Measurements from ENCODE around the gene TEF.
A peak's percentile ranks its signal among the peaks of the same experiment; 100 is the strongest.
"Not testable (repeated sequence)": the region's sequence is repeated elsewhere in the genome, so short reads cannot be mapped to it uniquely, and the experiment has no call there.

The TEF gene

GRCh38 chr22:41434361-41435003, 52.7 kb downstream of the TEF start:
- H2AK5ac ChIP-seq (ENCODE audit: low read depth, low read length); H2AFZ ChIP-seq (ENCODE audit: low read length); H2BK5ac ChIP-seq (ENCODE audit: low read length); H3K9ac ChIP-seq (ENCODE audit: low read depth, low read length, poor library complexity); H2BK120ac ChIP-seq (ENCODE audit: low read depth, low read length); H3K14ac ChIP-seq (ENCODE audit: low read length); H3K9me3 ChIP-seq (replicated peaks in 1 of 2; ENCODE audit: control insufficient read depth in 2 of 2, insufficient read depth in 1 of 2, low read depth in 1 of 2, low read length in 2 of 2); H3K27me3 ChIP-seq (ENCODE audit: control insufficient read depth in 3 of 3, insufficient read depth in 3 of 3, low read depth in 1 of 3, low read length in 3 of 3); H3K27ac ChIP-seq (replicated peaks; ENCODE audit: low read length); H3K18ac ChIP-seq (ENCODE audit: low read length); H3K4me3 ChIP-seq (ENCODE audit: low read length in 2 of 2); H2BK15ac ChIP-seq (ENCODE audit: low read length); H3K4ac ChIP-seq (ENCODE audit: low read length); H3K4me2 ChIP-seq (ENCODE audit: insufficient read depth, low read length, poor library complexity, severe bottlenecking); H3K4me1 ChIP-seq (ENCODE audit: control insufficient read depth in 2 of 2, insufficient read depth in 1 of 2, low read depth in 1 of 2, low read length in 2 of 2); H2BK12ac ChIP-seq (ENCODE audit: low read length); DNase-seq (ENCODE audit: low spot score); H4K91ac ChIP-seq (ENCODE audit: low read depth, low read length, poor library complexity): not testable (repeated sequence)
- Histone ChIP-seq H3K23ac (ENCODE audit: low read depth, low read length, poor library complexity) (peak overlapping the region; percentile 55), H3K79me1 (ENCODE audit: low read depth, low read length) (peaks cover 23% of the 10 kb centered on the region), H3K36me3 (replicated peaks in 1 of 2; ENCODE audit: control insufficient read depth in 2 of 2, insufficient read depth in 2 of 2, low read length in 2 of 2) (peaks cover 37 to 82% of the 10 kb centered on the region in 2 donors), H4K8ac (ENCODE audit: low read depth, low read length) (peak overlapping the region; percentile 66)
- no CpG with 5 or more reads among the region's 5 CpGs for WGBS, 2 donors (ENCODE audit: extremely low coverage in 2 of 2, insufficient read length in 2 of 2, insufficient replicate concordance in 1 of 2)

GRCh38 chr22:41435560-41435959, 53.8 kb downstream of the TEF start:
- Histone ChIP-seq H4K8ac (ENCODE audit: low read depth, low read length) (no peak overlapping the region), H3K14ac (ENCODE audit: low read length) (no peak overlapping the region), H2BK15ac (ENCODE audit: low read length) (no peak overlapping the region), H3K36me3 (replicated peaks in 1 of 2; ENCODE audit: control insufficient read depth in 2 of 2, insufficient read depth in 2 of 2, low read length in 2 of 2) (peaks cover 37 to 92% of the 10 kb centered on the region in 2 donors), H2AFZ (ENCODE audit: low read length) (no peak overlapping the region), H2BK12ac (ENCODE audit: low read length) (no peak overlapping the region), H3K79me1 (ENCODE audit: low read depth, low read length) (peaks cover 23% of the 10 kb centered on the region), H2BK5ac (ENCODE audit: low read length) (no peak overlapping the region), H3K27ac (replicated peaks; ENCODE audit: low read length) (no peak overlapping the region), H3K23ac (ENCODE audit: low read depth, low read length, poor library complexity) (no peak overlapping the region), H3K9ac (ENCODE audit: low read depth, low read length, poor library complexity) (no peak overlapping the region), H3K9me3 (replicated peaks in 1 of 2; ENCODE audit: control insufficient read depth in 2 of 2, insufficient read depth in 1 of 2, low read depth in 1 of 2, low read length in 2 of 2) (peaks cover 0 to 2% of the 10 kb centered on the region in 2 donors), H3K4me1 (ENCODE audit: control insufficient read depth in 2 of 2, insufficient read depth in 1 of 2, low read depth in 1 of 2, low read length in 2 of 2) (no peaks in the 10 kb centered on the region), H3K4me2 (ENCODE audit: insufficient read depth, low read length, poor library complexity, severe bottlenecking) (no peak overlapping the region), H3K4me3 (ENCODE audit: low read length in 2 of 2) (no peak overlapping the region), H3K27me3 (ENCODE audit: control insufficient read depth in 3 of 3, insufficient read depth in 3 of 3, low read depth in 1 of 3, low read length in 3 of 3) (no peaks in the 10 kb centered on the region), H2BK120ac (ENCODE audit: low read depth, low read length) (no peak overlapping the region), H3K4ac (ENCODE audit: low read length) (no peak overlapping the region), H4K91ac (ENCODE audit: low read depth, low read length, poor library complexity) (no peak overlapping the region), H3K18ac (ENCODE audit: low read length) (no peak overlapping the region), H2AK5ac (ENCODE audit: low read depth, low read length) (no peak overlapping the region)
- WGBS, 2 donors (ENCODE audit: extremely low coverage in 2 of 2, insufficient read length in 2 of 2, insufficient replicate concordance in 1 of 2) = no CpG with 5 or more reads among the region's 4 CpGs
- DNase-seq (ENCODE audit: low spot score) = no peak

GRCh38 chr22:41436322-41437113, 54.8 kb downstream of the TEF start:
- H3K4me1 ChIP-seq (ENCODE audit: control insufficient read depth in 2 of 2, insufficient read depth in 1 of 2, low read depth in 1 of 2, low read length in 2 of 2) = no peaks in the 10 kb centered on the region
- peak overlapping the region; percentile 11 for H3K18ac ChIP-seq (ENCODE audit: low read length)
- no peak overlapping the region for H2AK5ac ChIP-seq (ENCODE audit: low read depth, low read length)
- H3K23ac ChIP-seq (ENCODE audit: low read depth, low read length, poor library complexity) = peak overlapping the region; percentile 43
- H2BK120ac ChIP-seq (ENCODE audit: low read depth, low read length) = no peak overlapping the region
- H2AFZ ChIP-seq (ENCODE audit: low read length) = no peak overlapping the region
- H2BK5ac ChIP-seq (ENCODE audit: low read length) = no peak overlapping the region
- H3K36me3 ChIP-seq (replicated peaks in 1 of 2; ENCODE audit: control insufficient read depth in 2 of 2, insufficient read depth in 2 of 2, low read length in 2 of 2) = peaks cover 37 to 94% of the 10 kb centered on the region in 2 donors
- no peak overlapping the region for H3K4ac ChIP-seq (ENCODE audit: low read length)
- no peak overlapping the region for H2BK12ac ChIP-seq (ENCODE audit: low read length)
- DNase-seq (ENCODE audit: low spot score) = no peak
- H3K4me2 ChIP-seq (ENCODE audit: insufficient read depth, low read length, poor library complexity, severe bottlenecking) = peak overlapping the region; percentile 11
- H3K9me3 ChIP-seq (replicated peaks in 1 of 2; ENCODE audit: control insufficient read depth in 2 of 2, insufficient read depth in 1 of 2, low read depth in 1 of 2, low read length in 2 of 2) = peaks cover 0 to 2% of the 10 kb centered on the region in 2 donors
- no peak overlapping the region for H3K9ac ChIP-seq (ENCODE audit: low read depth, low read length, poor library complexity)
- no peak overlapping the region for H3K14ac ChIP-seq (ENCODE audit: low read length)
- H3K79me1 ChIP-seq (ENCODE audit: low read depth, low read length) = peaks cover 22% of the 10 kb centered on the region
- H4K91ac ChIP-seq (ENCODE audit: low read depth, low read length, poor library complexity) = no peak overlapping the region
- H3K27ac ChIP-seq (replicated peaks; ENCODE audit: low read length) = no peak overlapping the region
- WGBS, 2 donors (ENCODE audit: extremely low coverage in 2 of 2, insufficient read length in 2 of 2, insufficient replicate concordance in 1 of 2) = no CpG with 5 or more reads among the region's 23 CpGs
- no peaks in the 10 kb centered on the region for H3K27me3 ChIP-seq (ENCODE audit: control insufficient read depth in 3 of 3, insufficient read depth in 3 of 3, low read depth in 1 of 3, low read length in 3 of 3)
- H2BK15ac ChIP-seq (ENCODE audit: low read length) = no peak overlapping the region
- H4K8ac ChIP-seq (ENCODE audit: low read depth, low read length) = peak overlapping the region; percentile 86
- no peak overlapping the region for H3K4me3 ChIP-seq (ENCODE audit: low read length in 2 of 2)

GRCh38 chr22:41437198-41437597, 55.5 kb downstream of the TEF start:
- Histone ChIP-seq H3K79me1 (ENCODE audit: low read depth, low read length) (peaks cover 20% of the 10 kb centered on the region), H3K27ac (replicated peaks; ENCODE audit: low read length) (no peak overlapping the region), H4K8ac (ENCODE audit: low read depth, low read length) (no peak overlapping the region), H2AFZ (ENCODE audit: low read length) (no peak overlapping the region), H3K4ac (ENCODE audit: low read length) (no peak overlapping the region), H3K36me3 (replicated peaks in 1 of 2; ENCODE audit: control insufficient read depth in 2 of 2, insufficient read depth in 2 of 2, low read length in 2 of 2) (peaks cover 35 to 93% of the 10 kb centered on the region in 2 donors), H2BK120ac (ENCODE audit: low read depth, low read length) (no peak overlapping the region), H2AK5ac (ENCODE audit: low read depth, low read length) (no peak overlapping the region), H2BK15ac (ENCODE audit: low read length) (no peak overlapping the region), H3K23ac (ENCODE audit: low read depth, low read length, poor library complexity) (no peak overlapping the region), H2BK5ac (ENCODE audit: low read length) (no peak overlapping the region), H3K14ac (ENCODE audit: low read length) (no peak overlapping the region), H3K9me3 (replicated peaks in 1 of 2; ENCODE audit: control insufficient read depth in 2 of 2, insufficient read depth in 1 of 2, low read depth in 1 of 2, low read length in 2 of 2) (peaks cover 0 to 2% of the 10 kb centered on the region in 2 donors), H3K27me3 (ENCODE audit: control insufficient read depth in 3 of 3, insufficient read depth in 3 of 3, low read depth in 1 of 3, low read length in 3 of 3) (no peaks in the 10 kb centered on the region), H2BK12ac (ENCODE audit: low read length) (no peak overlapping the region), H3K4me1 (ENCODE audit: control insufficient read depth in 2 of 2, insufficient read depth in 1 of 2, low read depth in 1 of 2, low read length in 2 of 2) (no peaks in the 10 kb centered on the region), H4K91ac (ENCODE audit: low read depth, low read length, poor library complexity) (no peak overlapping the region), H3K4me3 (ENCODE audit: low read length in 2 of 2) (no peak overlapping the region), H3K4me2 (ENCODE audit: insufficient read depth, low read length, poor library complexity, severe bottlenecking) (no peak overlapping the region), H3K18ac (ENCODE audit: low read length) (no peak overlapping the region), H3K9ac (ENCODE audit: low read depth, low read length, poor library complexity) (no peak overlapping the region)
- DNase-seq (ENCODE audit: low spot score) = no peak
- WGBS, 2 donors (ENCODE audit: extremely low coverage in 2 of 2, insufficient read length in 2 of 2, insufficient replicate concordance in 1 of 2) = no CpG with 5 or more reads among the region's 7 CpGs

Measured in neuronal stem cell (in vitro differentiated cells).